HG02852 (cell line): ENCODE data around the gene CCDC172.

ENCODE experiments used
- ATAC-seq: cut with Tn5 transposase; IDR thresholded peaks from one replicate; pipeline ENCODE4 v1.9.1; 2021; ENCODE audit warnings: mild to moderate bottlenecking, moderate library complexity; ENCODE audit not compliant: unreplicated experiment

CCDC172 gene

DNA sequence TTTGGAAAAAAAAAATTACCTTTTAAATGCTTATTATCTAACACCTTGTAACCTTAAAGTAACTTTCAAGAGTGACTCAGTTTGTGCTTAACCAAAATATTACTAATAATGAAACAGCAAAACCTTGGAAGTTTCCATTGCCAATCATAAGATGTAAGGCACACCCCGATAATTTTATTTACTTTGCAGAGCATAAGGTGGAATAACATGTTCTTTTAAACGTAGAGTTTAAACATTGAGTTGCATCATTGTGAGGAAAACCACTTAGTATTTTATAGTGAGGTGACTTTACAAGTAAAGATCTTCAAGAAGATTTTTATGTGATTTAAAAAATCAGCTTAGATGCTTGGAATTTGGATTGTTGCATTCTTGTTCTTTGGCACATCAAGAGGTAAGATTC lies 103.4 kb downstream of the CCDC172 start, which contains the start of gene PNLIPRP3:
Gene PNLIPRP3, plus strand, starts transcription at position 177 of the 400 bp plus-strand sequence. Its CDS starts 166 bp downstream, at position 343.
- ATAC-seq, result no peak

DNA sequence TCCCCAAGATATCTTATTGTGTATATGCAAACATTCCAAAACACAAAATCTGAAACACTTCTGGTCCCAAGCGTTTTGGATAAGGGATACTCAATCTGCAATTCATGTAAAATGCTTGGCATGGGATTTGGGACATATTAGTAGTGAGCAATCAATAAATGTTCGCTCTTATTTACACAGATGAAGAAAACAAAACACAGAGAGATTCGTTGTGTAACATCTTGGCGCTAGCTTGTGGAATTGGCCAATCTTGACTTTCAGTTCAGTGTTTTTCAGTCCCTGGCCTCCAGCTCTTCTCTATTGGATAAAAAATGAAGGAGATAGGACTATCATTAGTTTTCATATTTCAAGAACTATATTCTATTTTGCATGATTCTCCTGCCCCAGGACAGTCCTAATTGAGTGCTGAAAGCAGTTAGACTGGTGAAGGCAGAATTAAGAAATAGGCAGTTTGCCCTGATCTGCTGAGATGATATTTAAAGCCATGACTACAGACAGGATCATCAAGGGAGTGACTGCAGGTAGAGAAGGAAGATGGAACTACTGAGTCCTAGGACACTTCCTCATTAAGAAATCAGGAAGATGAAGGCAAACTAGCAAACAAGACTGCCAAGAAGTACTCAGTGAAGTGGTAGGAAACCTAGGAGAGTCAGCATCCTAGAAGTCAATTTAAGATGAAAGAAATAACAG lies 105.2 kb downstream of the CCDC172 start:
- no peak for ATAC-seq
